Epithelial cell of proximal tubule (primary cell): ENCODE data around the gene MLLT3. TPM values are rescaled to one million over a fixed set of nuclear protein-coding genes. Genes with fewer than 3 reads are reported as not detected.

ENCODE experiments used
- DNase-seq: peaks from one replicate; pipeline ENCODE4 v3.0.0-alpha.2; 2011; ENCODE audit warnings: low read depth
- H3K4me3 ChIP-seq: 2 replicates; pipeline ENCODE4 v1.5.1; 2011; ENCODE audit warnings: low read depth, mild to moderate bottlenecking, low read length
- total RNA-seq: library from RNA; depleted of rRNA; stranded (reverse); fragments of >200 nt; gene quantifications from 2 replicates; pipeline ENCODE4 v1.2.3, GENCODE V29; 2015
- TF ChIP-seq, protein P1 (sequence below): conservative IDR thresholded peaks from 2 replicates; pipeline ENCODE4 v1.5.1; 2012; ENCODE audit warnings: low read depth, mild to moderate bottlenecking, low read length

Gene MLLT3
- total RNA-seq, 1 donor from 2014 or later = 29.3 TPM

DNA sequence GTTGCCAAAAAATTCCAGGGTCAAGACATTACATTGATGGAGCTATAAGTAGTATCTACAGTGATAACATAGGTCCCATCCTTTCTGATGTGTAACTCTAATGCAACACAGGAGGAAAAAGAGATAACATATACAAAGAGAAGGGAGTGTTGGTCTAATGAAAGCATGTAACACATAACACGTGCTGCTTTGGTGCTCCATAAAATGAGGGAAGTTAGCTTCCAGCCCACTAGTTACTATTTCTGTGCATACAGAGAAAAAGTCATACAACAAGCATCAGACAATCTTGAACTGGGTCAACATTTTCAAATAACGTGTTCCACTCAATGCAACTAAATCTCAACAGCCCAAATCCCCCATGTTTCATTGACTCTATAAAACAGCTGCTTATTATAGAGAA, 11.7 kb downstream of the MLLT3 start:
- no peak for DNase-seq
- TF ChIP-seq, protein P1, sequence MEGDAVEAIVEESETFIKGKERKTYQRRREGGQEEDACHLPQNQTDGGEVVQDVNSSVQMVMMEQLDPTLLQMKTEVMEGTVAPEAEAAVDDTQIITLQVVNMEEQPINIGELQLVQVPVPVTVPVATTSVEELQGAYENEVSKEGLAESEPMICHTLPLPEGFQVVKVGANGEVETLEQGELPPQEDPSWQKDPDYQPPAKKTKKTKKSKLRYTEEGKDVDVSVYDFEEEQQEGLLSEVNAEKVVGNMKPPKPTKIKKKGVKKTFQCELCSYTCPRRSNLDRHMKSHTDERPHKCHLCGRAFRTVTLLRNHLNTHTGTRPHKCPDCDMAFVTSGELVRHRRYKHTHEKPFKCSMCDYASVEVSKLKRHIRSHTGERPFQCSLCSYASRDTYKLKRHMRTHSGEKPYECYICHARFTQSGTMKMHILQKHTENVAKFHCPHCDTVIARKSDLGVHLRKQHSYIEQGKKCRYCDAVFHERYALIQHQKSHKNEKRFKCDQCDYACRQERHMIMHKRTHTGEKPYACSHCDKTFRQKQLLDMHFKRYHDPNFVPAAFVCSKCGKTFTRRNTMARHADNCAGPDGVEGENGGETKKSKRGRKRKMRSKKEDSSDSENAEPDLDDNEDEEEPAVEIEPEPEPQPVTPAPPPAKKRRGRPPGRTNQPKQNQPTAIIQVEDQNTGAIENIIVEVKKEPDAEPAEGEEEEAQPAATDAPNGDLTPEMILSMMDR = no peak
- H3K4me3 ChIP-seq = no peak overlapping the region

DNA sequence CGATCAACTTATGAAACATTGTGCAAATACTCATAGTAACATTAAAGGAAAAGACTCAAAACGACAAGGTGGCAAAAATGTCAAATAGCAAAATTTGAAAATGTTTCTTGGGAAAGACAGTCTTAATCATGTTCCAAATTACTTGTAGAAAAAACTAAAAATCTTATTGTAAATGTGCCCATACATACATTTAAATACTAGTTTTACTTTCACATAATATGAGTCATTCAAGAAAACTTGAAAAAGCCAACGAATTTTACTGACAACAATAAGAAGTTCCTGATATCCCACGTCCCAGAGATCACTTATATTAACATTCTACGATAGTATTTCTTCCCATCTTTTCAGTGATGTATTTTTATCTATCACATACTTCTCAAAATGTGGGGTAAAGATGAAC, 13.7 kb downstream of the MLLT3 start:
- TF ChIP-seq, protein P1 = no peak
- DNase-seq = no peak
- no peak overlapping the region for H3K4me3 ChIP-seq

DNA sequence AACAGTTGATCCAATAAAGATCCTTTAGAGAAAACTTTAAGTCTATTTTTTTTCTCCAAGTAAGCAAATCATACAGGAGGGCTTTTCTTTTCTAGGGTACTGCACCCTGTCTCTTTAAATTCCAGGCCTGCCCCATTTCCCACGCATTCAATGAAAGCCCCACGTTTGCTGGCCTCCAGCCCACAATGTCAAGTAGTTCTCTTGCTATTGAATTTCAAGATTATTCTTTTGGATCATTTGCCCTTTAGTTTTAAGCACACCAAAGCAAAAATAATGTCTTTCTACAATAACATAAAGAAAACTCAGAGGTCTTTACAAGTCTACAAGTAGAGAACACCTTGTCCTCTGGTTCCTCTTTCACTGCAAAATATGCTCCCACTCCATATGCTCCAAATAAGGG, 15.6 kb downstream of the MLLT3 start:
- TF ChIP-seq, protein P1 = no peak
- DNase-seq = no peak
- no peak overlapping the region for H3K4me3 ChIP-seq

DNA sequence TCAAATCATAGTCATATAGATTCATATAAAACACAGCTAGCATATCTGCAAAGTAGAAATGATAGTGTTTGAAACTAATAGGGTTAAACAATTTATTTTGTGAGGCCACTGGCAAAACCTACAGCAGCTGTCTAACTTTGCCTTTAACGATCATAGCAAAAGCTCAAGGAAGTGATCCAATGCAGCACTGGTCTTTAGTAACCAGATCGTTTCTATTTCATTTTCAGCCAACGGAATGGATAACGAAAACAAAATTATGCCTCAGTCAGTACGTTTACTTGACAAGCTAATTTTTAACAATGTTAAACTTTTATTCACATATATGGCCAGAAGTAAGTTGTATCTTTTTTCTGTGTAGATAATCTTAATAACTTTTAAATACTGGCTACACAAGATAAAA, 17.7 kb downstream of the MLLT3 start:
- H3K4me3 ChIP-seq = peak overlapping the region; percentile 21
- TF ChIP-seq, protein P1 = no peak
- DNase-seq = no peak

DNA sequence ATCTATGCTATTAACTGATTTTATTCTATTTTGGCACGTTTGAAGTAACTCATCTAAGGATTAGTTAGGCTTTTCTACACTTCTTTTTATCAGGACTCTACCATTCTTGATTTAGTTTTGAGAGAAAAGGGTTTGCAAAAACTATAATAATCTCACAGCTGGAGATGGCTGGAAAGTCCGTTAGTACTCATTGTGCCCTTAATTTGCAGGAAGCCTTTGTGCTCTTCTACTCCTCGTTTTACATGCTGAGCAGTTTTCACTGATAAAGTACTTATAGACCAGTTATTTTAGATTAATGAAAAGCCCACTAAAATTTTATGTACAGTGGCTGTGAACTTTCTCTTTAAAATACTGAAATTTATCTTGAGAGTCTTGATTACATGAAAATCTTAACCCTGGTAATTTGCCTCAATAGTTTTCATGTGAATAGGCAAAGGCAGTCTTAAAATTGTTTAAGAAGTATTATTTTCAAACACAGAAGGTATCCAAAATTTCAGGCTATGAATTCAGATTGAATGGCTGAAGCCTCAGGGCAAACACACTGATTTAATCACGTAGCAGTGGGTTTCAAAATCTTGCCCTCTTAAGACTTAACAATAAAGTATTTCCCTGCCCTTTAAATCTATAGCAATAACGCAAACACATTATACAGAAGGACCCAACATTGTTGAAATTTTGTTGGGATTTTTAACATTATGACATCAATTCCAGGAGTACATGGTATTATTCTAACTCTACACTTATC, 18.6 kb downstream of the MLLT3 start:
- TF ChIP-seq, protein P1 = no peak
- DNase-seq = no peak
- H3K4me3 ChIP-seq = no peak overlapping the region

DNA sequence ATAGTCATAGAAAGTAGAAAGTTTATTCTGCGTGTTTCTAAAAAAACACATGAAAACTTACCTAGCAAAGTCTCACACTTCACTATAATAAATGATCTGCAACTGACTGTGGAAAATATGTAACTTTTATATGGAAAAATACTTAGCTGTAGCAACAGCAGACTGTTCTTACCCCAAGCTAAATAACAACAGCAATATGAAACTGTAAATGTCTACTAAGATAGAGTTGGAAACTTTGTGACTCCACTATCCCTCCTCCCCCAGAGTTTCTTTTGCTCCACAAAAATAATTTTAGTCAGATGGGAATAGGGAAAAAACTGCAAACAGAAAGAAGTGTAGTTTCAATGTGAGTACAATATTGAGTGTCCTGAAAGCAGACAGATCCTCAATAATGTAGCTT, 21.0 kb downstream of the MLLT3 start:
- H3K4me3 ChIP-seq = no peak overlapping the region
- TF ChIP-seq, protein P1 = no peak
- no peak for DNase-seq

DNA sequence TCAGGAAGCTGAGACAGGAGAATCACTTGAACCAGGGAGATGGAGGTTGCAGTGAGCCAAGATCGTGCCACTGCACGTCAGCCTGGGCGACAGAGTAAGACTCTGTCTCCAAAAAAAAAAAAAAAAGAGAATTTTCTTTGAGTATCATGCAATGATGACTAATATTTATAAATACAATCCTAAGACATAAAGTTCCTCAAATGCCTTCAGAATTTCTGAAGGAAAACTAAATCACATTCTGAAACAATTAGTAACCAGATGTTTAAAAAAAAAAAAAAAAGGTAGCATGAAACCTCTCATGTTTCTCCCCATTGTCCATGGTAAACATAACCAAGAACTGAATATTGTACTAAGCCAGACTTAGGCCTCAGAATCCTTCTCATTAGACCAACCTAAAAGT, 23.1 kb downstream of the MLLT3 start:
- TF ChIP-seq, protein P1 = no peak
- no peak overlapping the region for H3K4me3 ChIP-seq
- DNase-seq = no peak
